Panc1 (cell line): ENCODE results near the gene WNK3. TPM values are rescaled to one million over a fixed set of nuclear protein-coding genes. Genes with fewer than 3 reads are reported as not detected.

Experiments used
- ATAC-seq: fragments of 200-7000 bp; cut with Tn5 transposase; 2 replicates; pipeline ENCODE4 v1.9.1; 2020; ENCODE audit warnings: mild to moderate bottlenecking, moderate library complexity
- BruUV-seq: library from RNA; stranded (reverse); fragments of 400-500 nt; replicated peaks from 2 replicates; lab custom pipeline; 2021; lab: Mats Ljungman, UMichigan
- CTCF ChIA-PET: fragments of 300-600 bp; sonication (Branson Sonifier 250); formaldehyde crosslinking; loops from one replicate; lab custom pipeline; 2022; ENCODE audit warnings: antibody characterized with exemption; lab: Charles Lee
- POLR2A ChIA-PET: fragments of 300-600 bp; sonication (Branson Sonifier 250); formaldehyde crosslinking; loops from one replicate; lab custom pipeline; 2022; ENCODE audit warnings: antibody characterized with exemption; lab: Charles Lee
- DNase-seq: peaks from one replicate; pipeline ENCODE4 v3.0.0-alpha.2; 2010; ENCODE audit warnings: low read depth, low spot score
- H3K27ac ChIP-seq: 2 replicates; pipeline ENCODE4 v1.5.1; 2011; ENCODE audit warnings: mild to moderate bottlenecking, low read length, inconsistent platforms
- H3K27me3 ChIP-seq: fragments of 200-500 bp; sonication (Bioruptor generic); 2 replicates; pipeline ENCODE4 v1.6.0; 2014; ENCODE audit warnings: low read length, inconsistent platforms; ENCODE audit not compliant: control insufficient read depth, insufficient read depth
- H3K36me3 ChIP-seq: fragments of 200-500 bp; sonication (Bioruptor generic); 2 replicates; pipeline ENCODE4 v1.5.1; 2014; ENCODE audit warnings: inconsistent platforms, mild to moderate bottlenecking, low read length, moderate library complexity; ENCODE audit not compliant: control insufficient read depth, insufficient read depth
- H3K4me1 ChIP-seq: 2 replicates; pipeline ENCODE4 v1.5.1; 2011; ENCODE audit warnings: inconsistent platforms, mild to moderate bottlenecking, low read length, moderate library complexity; ENCODE audit not compliant: control insufficient read depth, insufficient read depth
- H3K4me3 ChIP-seq, 2 experiments: 2 replicates each; pipeline ENCODE4 v1.5.1; 2011 to 2012; ENCODE audit warnings: low read depth in 2 of 2, low read length in 2 of 2, mild to moderate bottlenecking in 2 of 2, inconsistent platforms in 1 of 2, moderate library complexity in 1 of 2
- H3K9me3 ChIP-seq: fragments of 200-500 bp; sonication (Bioruptor generic); 2 replicates; pipeline ENCODE4 v1.5.1; 2014; ENCODE audit warnings: low read depth, mild to moderate bottlenecking, inconsistent platforms, low read length, moderate library complexity; ENCODE audit not compliant: control insufficient read depth, insufficient read depth
- POLR2AphosphoS5 ChIP-seq: IDR thresholded peaks from 2 replicates; pipeline ENCODE4 v1.6.1; 2012; ENCODE audit warnings: mild to moderate bottlenecking, low read depth, low read length, moderate library complexity
- REST ChIP-seq, 2 experiments: IDR thresholded peaks; 2 replicates each; pipeline ENCODE4 v1.6.1; 2011 to 2012; ENCODE audit warnings: low read depth in 2 of 2, control low read depth in 1 of 2, low read length in 1 of 2, mild to moderate bottlenecking in 1 of 2, moderate library complexity in 1 of 2; ENCODE audit not compliant: insufficient read depth in 1 of 2
- SIN3A ChIP-seq: IDR thresholded peaks from 2 replicates; pipeline ENCODE4 v1.6.1; 2012; ENCODE audit warnings: low read depth, mild to moderate bottlenecking, low read length, moderate library complexity, borderline replicate concordance; ENCODE audit not compliant: insufficient read depth
- TCF7L2 ChIP-seq: IDR thresholded peaks from 2 replicates; pipeline ENCODE4 v1.6.1; 2011; ENCODE audit warnings: mild to moderate bottlenecking, low read depth, low read length, inconsistent platforms
- in situ Hi-C: cut with HindIII; loops from 2 replicates; pipeline ENCODE4 v1.10.0; 2016; ENCODE audit warnings: low sequenced_read_pairs, low pct_unique_long_range_greater_than_20kb
- intact Hi-C: fragments of 100-400 bp; cut with micrococcal nuclease; formaldehyde crosslinking; loops from one replicate; pipeline ENCODE4 v1.10.0; 2022; ENCODE audit not compliant: unreplicated experiment
- total RNA-seq: library from RNA; stranded (reverse); gene quantifications from one replicate; pipeline ENCODE4 v1.2.1, GENCODE V29; 2021; ENCODE audit not compliant: unreplicated experiment
- TF ChIP-seq, protein P1 (sequence below): fragments of 450-650 bp; IDR thresholded peaks from 2 replicates; pipeline ENCODE4 v1.5.1; 2017; ENCODE audit warnings: mild to moderate bottlenecking

WNK3 gene
- total RNA-seq, 1 experiment from 2014 or later, result not detected

GRCh38 chrX:54359408-54359807, 1.6 kb upstream of the WNK3 start:
- H3K36me3 ChIP-seq, result no peaks in the 10 kb centered on the region
- ChIA-PET POLR2A (no interaction called here), CTCF (no interaction called here)
- ATAC-seq (no peak), DNase-seq (no peak)
- H3K27ac ChIP-seq, result no peak overlapping the region
- intact Hi-C loops (no loop called here), in situ Hi-C loops (no loop called here)
- BruUV-seq, result no TSS peak
- H3K9me3 ChIP-seq, result no peaks in the 10 kb centered on the region
- peaks cover 6% of the 10 kb centered on the region for H3K27me3 ChIP-seq
- no peaks in the 10 kb centered on the region for H3K4me1 ChIP-seq
- TF ChIP-seq SIN3A (no peak), POLR2AphosphoS5 (no peak), TCF7L2 (no peak), REST (IDR thresholded peaks at IDR 0.05; ENCODE audit: insufficient read depth in 1 of 2, low read depth in 2 of 2, low read length in 1 of 2) (no peak)
- TF ChIP-seq, protein P1, sequence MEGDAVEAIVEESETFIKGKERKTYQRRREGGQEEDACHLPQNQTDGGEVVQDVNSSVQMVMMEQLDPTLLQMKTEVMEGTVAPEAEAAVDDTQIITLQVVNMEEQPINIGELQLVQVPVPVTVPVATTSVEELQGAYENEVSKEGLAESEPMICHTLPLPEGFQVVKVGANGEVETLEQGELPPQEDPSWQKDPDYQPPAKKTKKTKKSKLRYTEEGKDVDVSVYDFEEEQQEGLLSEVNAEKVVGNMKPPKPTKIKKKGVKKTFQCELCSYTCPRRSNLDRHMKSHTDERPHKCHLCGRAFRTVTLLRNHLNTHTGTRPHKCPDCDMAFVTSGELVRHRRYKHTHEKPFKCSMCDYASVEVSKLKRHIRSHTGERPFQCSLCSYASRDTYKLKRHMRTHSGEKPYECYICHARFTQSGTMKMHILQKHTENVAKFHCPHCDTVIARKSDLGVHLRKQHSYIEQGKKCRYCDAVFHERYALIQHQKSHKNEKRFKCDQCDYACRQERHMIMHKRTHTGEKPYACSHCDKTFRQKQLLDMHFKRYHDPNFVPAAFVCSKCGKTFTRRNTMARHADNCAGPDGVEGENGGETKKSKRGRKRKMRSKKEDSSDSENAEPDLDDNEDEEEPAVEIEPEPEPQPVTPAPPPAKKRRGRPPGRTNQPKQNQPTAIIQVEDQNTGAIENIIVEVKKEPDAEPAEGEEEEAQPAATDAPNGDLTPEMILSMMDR, result no peak
- H3K4me3 ChIP-seq, result no peak overlapping the region

DNA sequence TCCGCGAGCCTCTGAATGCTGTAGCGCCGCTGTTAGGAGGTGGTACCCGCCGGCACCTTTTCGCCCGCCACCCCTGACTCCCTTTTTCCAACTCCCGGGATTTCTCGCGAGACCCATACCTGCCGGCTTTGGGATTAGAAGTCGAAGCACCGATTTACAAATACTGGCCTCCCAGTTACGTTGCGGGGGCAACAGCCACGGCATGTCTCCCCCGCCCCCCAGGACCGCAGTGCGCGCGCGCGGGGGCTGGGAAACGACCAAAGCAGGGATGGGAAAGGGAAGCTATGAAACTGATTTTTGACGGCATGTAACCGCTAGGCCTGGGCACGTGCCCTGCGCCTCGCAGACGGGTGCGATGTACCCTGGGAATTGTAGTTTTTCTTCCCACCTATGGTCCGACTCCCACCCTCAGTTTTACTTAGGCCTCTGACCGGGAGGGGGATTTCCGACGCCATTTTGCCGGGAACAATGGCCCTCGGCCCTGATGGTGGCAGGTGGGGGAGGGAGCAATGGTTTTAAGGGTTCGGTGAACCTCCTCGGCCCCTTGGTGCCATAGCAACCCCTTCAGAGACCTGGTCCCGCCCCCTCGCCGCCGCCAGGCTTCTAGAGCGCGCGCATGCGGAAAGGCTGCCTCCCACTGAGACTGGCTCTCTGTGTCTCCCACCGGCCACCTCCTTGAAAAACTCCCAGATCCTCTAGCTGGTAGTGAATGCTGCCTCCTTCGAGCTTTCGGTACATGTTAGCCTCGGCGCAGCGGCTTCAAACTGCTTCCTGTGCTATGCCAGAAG, 772 bp upstream of the WNK3 start:
- ChIA-PET CTCF (no interaction called here), POLR2A (no interaction called here)
- TF ChIP-seq, protein P1, result no peak
- TF ChIP-seq POLR2AphosphoS5 (no peak), TCF7L2 (no peak), SIN3A (no peak), REST (IDR thresholded peaks at IDR 0.05; ENCODE audit: insufficient read depth in 1 of 2, low read depth in 2 of 2, low read length in 1 of 2) (no peak)
- peaks cover 6% of the 10 kb centered on the region for H3K27me3 ChIP-seq
- H3K36me3 ChIP-seq, result no peaks in the 10 kb centered on the region
- DNase-seq, result no peak
- peak overlapping the region in 1 of 2 experiments; percentile 7; a peak in 1 of 4 replicates for H3K4me3 ChIP-seq
- in situ Hi-C loops (no loop called here), intact Hi-C loops (no loop called here)
- ATAC-seq, result no peak
- no peaks in the 10 kb centered on the region for H3K9me3 ChIP-seq
- H3K4me1 ChIP-seq, result no peaks in the 10 kb centered on the region
- H3K27ac ChIP-seq, result no peak overlapping the region
- no TSS peak for BruUV-seq
